ENCODE data around the gene PCDHA3. TPM values are rescaled to one million over a fixed set of nuclear protein-coding genes. Genes with fewer than 3 reads are reported as not detected.
"Not testable (repeated sequence)": the region's sequence is repeated elsewhere in the genome, so short reads cannot be mapped to it uniquely, and the experiment has no call there.

PCDHA3 gene
- total RNA-seq, 1 donor from 2014 or later: 1.3 TPM

GRCh38 chr5:140796718-140797095 is 4.2 kb upstream of the PCDHA3 start:
- no peaks in the 10 kb centered on the region for H3K36me3 ChIP-seq
- DNase-seq (no peak), ATAC-seq (no peak)
- H3K27ac ChIP-seq: no peak overlapping the region
- peaks cover 15% of the 10 kb centered on the region for H3K27me3 ChIP-seq
- H3K4me1 ChIP-seq: no peaks in the 10 kb centered on the region
- intact Hi-C loops (cut with DNase I): no loop called here
- peaks cover 8% of the 10 kb centered on the region for H3K9me3 ChIP-seq
- no peak for TF ChIP-seq CTCF (IDR thresholded peaks at IDR 0.05)
- no peak overlapping the region for H3K4me3 ChIP-seq

- Histone ChIP-seq H3K4me3 (peak overlapping the region; percentile 43), H3K9me3 (no peaks in the 10 kb centered on the region), H3K36me3 (no peaks in the 10 kb centered on the region), H3K4me1 (no peaks in the 10 kb centered on the region), H3K27ac (no peak overlapping the region), H3K27me3 (peaks cover 10% of the 10 kb centered on the region)
- DNase-seq (no peak), ATAC-seq (no peak)
- TF ChIP-seq CTCF (IDR thresholded peaks at IDR 0.05): peak; percentile 33
- intact Hi-C loops (cut with DNase I): no loop called here
These were observed 611 bp downstream of the PCDHA3 start for GRCh38 chr5:140801494-140801841.

DNA sequence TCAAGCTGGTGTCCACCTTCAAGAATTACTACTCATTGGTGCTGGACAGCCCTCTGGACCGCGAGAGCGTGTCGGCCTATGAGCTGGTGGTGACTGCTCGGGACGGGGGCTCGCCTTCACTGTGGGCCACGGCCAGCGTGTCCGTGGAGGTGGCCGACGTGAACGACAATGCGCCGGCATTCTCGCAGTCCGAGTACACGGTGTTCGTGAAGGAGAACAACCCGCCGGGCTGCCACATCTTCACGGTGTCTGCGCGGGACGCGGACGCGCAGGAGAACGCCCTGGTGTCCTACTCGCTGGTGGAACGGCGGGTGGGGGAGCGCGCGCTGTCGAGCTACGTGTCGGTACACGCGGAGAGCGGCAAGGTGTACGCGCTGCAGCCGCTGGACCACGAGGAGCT is 1.5 kb downstream of the PCDHA3 start:
- peaks cover 10% of the 10 kb centered on the region for H3K27me3 ChIP-seq
- H3K4me3 ChIP-seq; intact Hi-C loops (cut with DNase I); H3K4me1 ChIP-seq; H3K36me3 ChIP-seq; ATAC-seq; DNase-seq; H3K9me3 ChIP-seq; H3K27ac ChIP-seq: not testable (repeated sequence)

DNA sequence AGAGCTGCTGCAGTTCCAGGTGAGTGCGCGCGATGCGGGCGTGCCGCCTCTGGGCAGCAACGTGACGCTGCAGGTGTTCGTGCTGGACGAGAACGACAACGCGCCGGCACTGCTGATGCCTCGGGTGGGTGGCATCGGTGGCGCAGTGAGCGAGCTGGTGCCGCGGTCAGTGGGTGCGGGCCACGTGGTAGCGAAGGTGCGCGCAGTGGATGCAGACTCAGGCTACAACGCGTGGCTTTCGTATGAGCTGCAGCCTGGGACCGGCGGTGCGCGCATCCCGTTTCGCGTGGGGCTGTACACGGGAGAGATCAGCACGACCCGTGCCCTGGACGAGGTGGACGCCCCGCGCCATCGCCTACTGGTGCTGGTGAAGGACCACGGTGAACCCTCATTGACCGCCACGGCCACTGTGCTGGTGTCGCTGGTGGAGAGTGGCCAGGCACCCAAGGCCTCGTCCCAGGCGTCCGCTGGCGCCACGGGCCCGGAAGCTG is 2.0 kb downstream of the PCDHA3 start:
- Histone ChIP-seq H3K4me3 (no peak overlapping the region), H3K9me3 (no peaks in the 10 kb centered on the region), H3K27ac (no peak overlapping the region), H3K27me3 (peaks cover 10% of the 10 kb centered on the region), H3K36me3 (no peaks in the 10 kb centered on the region), H3K4me1 (no peaks in the 10 kb centered on the region)
- ATAC-seq (no peak), DNase-seq (no peak)
- intact Hi-C loops (cut with DNase I): no loop called here
- no peak for TF ChIP-seq CTCF (IDR thresholded peaks at IDR 0.05)

GRCh38 chr5:140806834-140807775 is 6.2 kb downstream of the PCDHA3 start, which contains the start of gene PCDHA4:
PCDHA4 (plus strand) TSS chr5:140807068.
- ATAC-seq (peak; percentile 77), DNase-seq (peak; percentile 65)
- intact Hi-C loops (cut with DNase I): no loop called here
- H3K4me3 ChIP-seq: peak within 1 kb of the TSS; percentile 46
- TF ChIP-seq CTCF (IDR thresholded peaks at IDR 0.05): peak; percentile 45
- no peaks in the 10 kb centered on the region for H3K36me3 ChIP-seq
- no peaks in the 10 kb centered on the region for H3K9me3 ChIP-seq
- peaks cover 3% of the 10 kb centered on the region for H3K27me3 ChIP-seq
- H3K27ac ChIP-seq: no peak within 1 kb of the TSS
- H3K4me1 ChIP-seq: no peaks in the 10 kb centered on the region

DNA sequence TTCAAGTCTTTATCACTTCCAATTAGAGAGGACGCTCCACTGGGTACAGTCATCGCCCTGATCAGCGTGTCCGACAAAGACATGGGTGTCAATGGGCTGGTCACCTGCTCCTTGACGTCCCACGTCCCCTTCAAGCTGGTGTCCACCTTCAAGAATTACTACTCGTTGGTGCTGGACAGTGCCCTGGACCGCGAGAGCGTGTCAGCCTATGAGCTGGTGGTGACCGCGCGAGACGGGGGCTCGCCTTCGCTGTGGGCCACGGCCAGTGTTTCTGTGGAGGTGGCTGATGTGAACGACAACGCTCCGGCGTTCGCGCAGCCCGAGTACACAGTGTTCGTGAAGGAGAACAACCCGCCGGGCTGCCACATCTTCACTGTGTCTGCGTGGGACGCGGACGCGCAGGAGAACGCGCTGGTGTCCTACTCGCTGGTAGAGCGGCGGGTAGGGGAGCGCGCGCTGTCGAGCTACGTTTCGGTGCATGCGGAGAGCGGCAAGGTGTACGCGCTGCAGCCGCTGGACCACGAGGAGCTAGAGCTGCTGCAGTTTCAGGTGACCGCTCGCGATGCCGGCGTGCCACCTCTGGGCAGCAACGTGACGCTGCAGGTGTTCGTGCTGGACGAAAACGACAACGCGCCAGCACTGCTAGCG is 7.5 kb downstream of the PCDHA3 start:
- H3K27ac ChIP-seq; H3K9me3 ChIP-seq; H3K4me3 ChIP-seq; H3K27me3 ChIP-seq; H3K4me1 ChIP-seq; ATAC-seq; H3K36me3 ChIP-seq; intact Hi-C loops (cut with DNase I): not testable (repeated sequence)
- DNase-seq: peak; percentile 56
